ENCODE measurements around the gene OXT.

Gene OXT

GRCh38 chr20:3094848-3095629 is 23.6 kb downstream of the OXT start:
- Histone ChIP-seq H3K36me3 (ENCODE audit: control insufficient read depth, insufficient read depth, low read length) (no peaks in the 10 kb centered on the region), H3K79me2 (ENCODE audit: control insufficient read depth, insufficient read depth, low read length) (no peaks in the 10 kb centered on the region), H2BK5ac (ENCODE audit: low read length) (no peak overlapping the region), H3K4me1 (ENCODE audit: control insufficient read depth, low read depth, low read length) (no peaks in the 10 kb centered on the region), H4K8ac (ENCODE audit: low read depth, low read length) (no peak overlapping the region), H3K4ac (ENCODE audit: low read depth, low read length) (no peak overlapping the region), H3K18ac (ENCODE audit: low read length) (no peak overlapping the region), H3K9ac (ENCODE audit: low read length) (no peak overlapping the region), H3K27me3 (ENCODE audit: insufficient read depth, low read length, poor library complexity) (no peaks in the 10 kb centered on the region), H2BK15ac (replicated peaks; ENCODE audit: low read depth) (no peak overlapping the region), H3K4me3 (ENCODE audit: low read length) (no peak overlapping the region), H4K5ac (ENCODE audit: low read length) (no peak overlapping the region), H3K56ac (ENCODE audit: low read length) (no peak overlapping the region), H2AK5ac (ENCODE audit: low read length) (no peak overlapping the region), H3K27ac (ENCODE audit: low read depth, low read length) (no peak overlapping the region), H3K79me1 (ENCODE audit: low read length) (no peaks in the 10 kb centered on the region), H2BK120ac (ENCODE audit: low read depth, low read length) (no peak overlapping the region), H3K23ac (ENCODE audit: low read length) (no peak overlapping the region), H3K4me2 (ENCODE audit: low read length) (no peak overlapping the region)
- DNase-seq: no peak
- no CpG with 5 or more reads among the region's 13 CpGs for WGBS (ENCODE audit: extremely low coverage, insufficient coverage, low lambda C conversion rate)

DNA sequence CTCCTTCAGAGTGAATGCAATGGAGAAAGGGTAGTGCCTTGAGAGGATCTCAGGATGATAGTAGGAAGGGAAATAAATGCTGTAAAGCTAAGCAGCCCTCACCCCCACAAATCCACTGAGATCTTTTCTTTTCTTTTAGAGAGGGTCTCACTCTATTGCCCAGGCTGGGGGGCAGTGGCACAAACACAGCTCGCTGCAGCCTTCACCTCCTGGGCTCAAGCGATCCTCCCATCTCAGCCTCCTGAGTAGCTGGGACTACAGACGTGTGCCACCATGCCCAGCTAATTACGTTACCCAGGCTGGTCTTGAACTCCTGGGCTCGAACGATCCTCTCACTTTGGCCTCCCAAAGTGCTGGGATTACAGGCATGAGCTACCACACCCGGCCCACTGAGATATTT is 29.1 kb downstream of the OXT start:
- Histone ChIP-seq H3K36me3 (ENCODE audit: control insufficient read depth, insufficient read depth, low read length) (no peaks in the 10 kb centered on the region), H3K23ac (ENCODE audit: low read length) (no peak overlapping the region), H3K4me1 (ENCODE audit: control insufficient read depth, low read depth, low read length) (no peaks in the 10 kb centered on the region), H3K9ac (ENCODE audit: low read length) (no peak overlapping the region), H2AK5ac (ENCODE audit: low read length) (no peak overlapping the region), H3K18ac (ENCODE audit: low read length) (no peak overlapping the region), H3K56ac (ENCODE audit: low read length) (no peak overlapping the region), H3K4me2 (ENCODE audit: low read length) (no peak overlapping the region), H3K27me3 (ENCODE audit: insufficient read depth, low read length, poor library complexity) (no peaks in the 10 kb centered on the region), H3K27ac (ENCODE audit: low read depth, low read length) (no peak overlapping the region), H2BK15ac (replicated peaks; ENCODE audit: low read depth) (no peak overlapping the region), H4K8ac (ENCODE audit: low read depth, low read length) (no peak overlapping the region), H3K79me2 (ENCODE audit: control insufficient read depth, insufficient read depth, low read length) (no peaks in the 10 kb centered on the region), H3K4me3 (ENCODE audit: low read length) (no peak overlapping the region), H4K5ac (ENCODE audit: low read length) (no peak overlapping the region), H2BK120ac (ENCODE audit: low read depth, low read length) (no peak overlapping the region), H2BK5ac (ENCODE audit: low read length) (no peak overlapping the region), H3K4ac (ENCODE audit: low read depth, low read length) (no peak overlapping the region), H3K79me1 (ENCODE audit: low read length) (no peaks in the 10 kb centered on the region)
- WGBS (ENCODE audit: extremely low coverage, insufficient coverage, low lambda C conversion rate): no CpG with 5 or more reads among the region's 7 CpGs
- no peak for DNase-seq

DNA sequence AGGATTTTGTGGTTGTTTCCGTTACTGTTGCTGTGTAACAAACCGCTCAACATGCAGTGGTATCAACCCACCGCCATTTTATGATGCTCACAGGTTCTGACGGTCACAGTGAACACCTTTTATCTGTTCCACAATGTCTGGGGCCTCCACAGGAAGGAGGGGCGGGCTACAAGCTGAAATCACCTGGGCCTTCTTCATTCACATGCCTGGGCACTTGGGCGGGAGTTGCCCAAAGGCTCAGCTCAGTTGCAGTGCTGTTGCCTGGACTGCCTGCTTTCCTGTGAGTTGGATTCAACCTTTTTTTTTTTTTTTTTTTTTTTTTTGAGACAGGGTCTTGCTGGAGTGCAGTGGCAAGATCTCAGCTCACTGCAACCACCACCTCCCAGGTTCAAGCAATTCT is 29.8 kb downstream of the OXT start:
- H3K36me3 ChIP-seq (ENCODE audit: control insufficient read depth, insufficient read depth, low read length): no peaks in the 10 kb centered on the region
- H3K9ac ChIP-seq (ENCODE audit: low read length): no peak overlapping the region
- no peak for DNase-seq
- no peak overlapping the region for H3K23ac ChIP-seq (ENCODE audit: low read length)
- no peak overlapping the region for H2BK5ac ChIP-seq (ENCODE audit: low read length)
- H3K56ac ChIP-seq (ENCODE audit: low read length): no peak overlapping the region
- no peak overlapping the region for H2BK120ac ChIP-seq (ENCODE audit: low read depth, low read length)
- H3K4ac ChIP-seq (ENCODE audit: low read depth, low read length): no peak overlapping the region
- H2BK15ac ChIP-seq (replicated peaks; ENCODE audit: low read depth): no peak overlapping the region
- H3K27ac ChIP-seq (ENCODE audit: low read depth, low read length): no peak overlapping the region
- no peaks in the 10 kb centered on the region for H3K79me1 ChIP-seq (ENCODE audit: low read length)
- no peaks in the 10 kb centered on the region for H3K79me2 ChIP-seq (ENCODE audit: control insufficient read depth, insufficient read depth, low read length)
- no peak overlapping the region for H4K8ac ChIP-seq (ENCODE audit: low read depth, low read length)
- no CpG with 5 or more reads among the region's 6 CpGs for WGBS (ENCODE audit: extremely low coverage, insufficient coverage, low lambda C conversion rate)
- H3K4me2 ChIP-seq (ENCODE audit: low read length): no peak overlapping the region
- H3K4me3 ChIP-seq (ENCODE audit: low read length): no peak overlapping the region
- H4K5ac ChIP-seq (ENCODE audit: low read length): no peak overlapping the region
- no peak overlapping the region for H2AK5ac ChIP-seq (ENCODE audit: low read length)
- H3K18ac ChIP-seq (ENCODE audit: low read length): no peak overlapping the region
- H3K4me1 ChIP-seq (ENCODE audit: control insufficient read depth, low read depth, low read length): no peaks in the 10 kb centered on the region
- H3K27me3 ChIP-seq (ENCODE audit: insufficient read depth, low read length, poor library complexity): no peaks in the 10 kb centered on the region

DNA sequence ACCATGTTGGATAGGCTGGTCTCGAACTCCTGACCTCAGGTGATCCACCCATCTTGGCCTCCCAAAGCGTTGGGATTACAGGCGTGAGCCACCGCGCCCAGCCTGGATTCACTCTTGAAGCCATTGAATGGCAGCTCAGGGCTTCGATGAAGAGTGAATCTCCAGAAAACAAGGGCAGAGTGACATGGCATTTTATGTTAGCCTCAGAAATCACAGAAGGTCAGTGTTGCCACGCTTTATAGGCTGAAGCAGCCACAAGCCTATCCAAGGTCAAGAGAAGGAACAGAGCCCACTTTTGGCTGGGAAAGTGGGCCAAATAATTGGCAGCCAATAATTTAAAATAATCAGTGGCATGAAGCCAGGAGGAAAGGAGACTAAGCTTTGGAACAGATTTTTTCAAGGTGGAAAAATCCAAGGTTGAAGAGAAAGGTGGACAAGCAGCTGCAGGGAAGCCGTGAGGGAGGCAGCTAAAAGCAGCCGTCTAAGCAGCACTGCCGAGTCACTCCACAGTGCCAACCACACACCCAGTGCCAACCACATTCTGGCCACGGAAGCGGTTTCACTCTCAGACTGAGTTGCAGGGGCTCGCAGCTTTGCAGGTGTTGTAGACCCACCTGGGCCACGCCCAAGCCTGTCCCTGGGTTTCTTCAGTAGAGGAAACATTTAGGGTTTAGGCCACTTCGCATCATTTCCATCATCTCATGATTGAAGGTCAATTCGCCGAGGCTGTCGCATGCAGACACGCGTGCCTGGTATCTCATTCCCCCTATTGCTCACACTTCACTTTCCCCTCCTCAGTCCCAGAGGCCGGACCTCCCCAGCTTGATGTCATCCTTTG is 30.5 kb downstream of the OXT start:
- H3K79me2 ChIP-seq (ENCODE audit: control insufficient read depth, insufficient read depth, low read length): no peaks in the 10 kb centered on the region
- H4K5ac ChIP-seq (ENCODE audit: low read length): no peak overlapping the region
- H3K9ac ChIP-seq (ENCODE audit: low read length): no peak overlapping the region
- H3K4me3 ChIP-seq (ENCODE audit: low read length): no peak overlapping the region
- H2BK120ac ChIP-seq (ENCODE audit: low read depth, low read length): no peak overlapping the region
- no peak overlapping the region for H3K23ac ChIP-seq (ENCODE audit: low read length)
- no peaks in the 10 kb centered on the region for H3K79me1 ChIP-seq (ENCODE audit: low read length)
- H3K4ac ChIP-seq (ENCODE audit: low read depth, low read length): no peak overlapping the region
- H2BK15ac ChIP-seq (replicated peaks; ENCODE audit: low read depth): no peak overlapping the region
- DNase-seq: no peak
- no peak overlapping the region for H3K27ac ChIP-seq (ENCODE audit: low read depth, low read length)
- no CpG with 5 or more reads among the region's 21 CpGs for WGBS (ENCODE audit: extremely low coverage, insufficient coverage, low lambda C conversion rate)
- no peak overlapping the region for H3K56ac ChIP-seq (ENCODE audit: low read length)
- H2AK5ac ChIP-seq (ENCODE audit: low read length): no peak overlapping the region
- no peaks in the 10 kb centered on the region for H3K4me1 ChIP-seq (ENCODE audit: control insufficient read depth, low read depth, low read length)
- H2BK5ac ChIP-seq (ENCODE audit: low read length): no peak overlapping the region
- no peak overlapping the region for H3K4me2 ChIP-seq (ENCODE audit: low read length)
- H3K18ac ChIP-seq (ENCODE audit: low read length): no peak overlapping the region
- no peak overlapping the region for H4K8ac ChIP-seq (ENCODE audit: low read depth, low read length)
- H3K36me3 ChIP-seq (ENCODE audit: control insufficient read depth, insufficient read depth, low read length): no peaks in the 10 kb centered on the region
- H3K27me3 ChIP-seq (ENCODE audit: insufficient read depth, low read length, poor library complexity): no peaks in the 10 kb centered on the region

DNA sequence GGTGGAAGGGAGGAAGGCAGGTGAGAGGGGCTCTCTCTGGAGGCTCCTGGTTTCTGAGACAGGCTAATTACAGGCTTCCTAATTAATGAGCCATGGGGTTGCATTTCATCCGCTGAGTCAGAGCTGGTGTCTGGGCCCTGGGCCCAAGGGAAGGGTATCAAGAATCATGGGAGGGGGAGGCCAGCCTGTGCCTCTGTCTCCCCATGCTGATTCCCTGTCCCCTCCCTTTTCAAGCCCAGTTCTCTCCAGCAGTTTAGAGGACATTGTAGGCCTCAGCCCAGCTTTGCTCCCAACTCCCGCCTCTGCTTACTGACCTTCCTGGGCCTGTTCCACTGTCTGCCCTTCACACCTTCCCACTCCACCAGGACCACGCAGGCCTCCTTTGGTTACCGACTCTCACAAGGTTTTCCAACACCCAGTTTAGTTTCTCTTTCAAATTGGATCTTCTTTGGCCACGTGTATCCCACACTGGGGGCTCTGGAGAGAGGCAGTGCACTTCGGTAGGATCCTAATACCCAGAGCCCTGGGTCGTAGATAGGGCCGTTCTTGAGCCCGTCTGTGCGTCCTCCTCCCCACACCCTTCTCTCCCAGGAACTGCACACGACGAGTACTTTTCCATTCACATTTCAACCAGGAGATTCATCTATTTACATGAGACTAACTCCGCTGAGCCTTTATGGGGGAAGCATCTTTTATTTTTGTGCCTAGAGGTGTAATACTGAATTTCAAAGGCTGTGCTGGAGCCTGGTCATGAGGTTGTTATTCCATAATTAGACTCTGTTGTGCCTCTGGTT is 31.4 kb downstream of the OXT start:
- Histone ChIP-seq H3K79me1 (ENCODE audit: low read length) (no peaks in the 10 kb centered on the region), H3K23ac (ENCODE audit: low read length) (no peak overlapping the region), H2BK5ac (ENCODE audit: low read length) (no peak overlapping the region), H3K4me3 (ENCODE audit: low read length) (no peak overlapping the region), H3K27ac (ENCODE audit: low read depth, low read length) (no peak overlapping the region), H2BK120ac (ENCODE audit: low read depth, low read length) (no peak overlapping the region), H4K8ac (ENCODE audit: low read depth, low read length) (no peak overlapping the region), H3K4me1 (ENCODE audit: control insufficient read depth, low read depth, low read length) (no peaks in the 10 kb centered on the region), H3K27me3 (ENCODE audit: insufficient read depth, low read length, poor library complexity) (no peaks in the 10 kb centered on the region), H3K36me3 (ENCODE audit: control insufficient read depth, insufficient read depth, low read length) (no peaks in the 10 kb centered on the region), H3K9ac (ENCODE audit: low read length) (no peak overlapping the region), H3K4ac (ENCODE audit: low read depth, low read length) (no peak overlapping the region), H3K79me2 (ENCODE audit: control insufficient read depth, insufficient read depth, low read length) (no peaks in the 10 kb centered on the region), H3K4me2 (ENCODE audit: low read length) (no peak overlapping the region), H3K56ac (ENCODE audit: low read length) (no peak overlapping the region), H2BK15ac (replicated peaks; ENCODE audit: low read depth) (no peak overlapping the region), H2AK5ac (ENCODE audit: low read length) (no peak overlapping the region), H4K5ac (ENCODE audit: low read length) (no peak overlapping the region), H3K18ac (ENCODE audit: low read length) (no peak overlapping the region)
- no peak for DNase-seq
- WGBS (ENCODE audit: extremely low coverage, insufficient coverage, low lambda C conversion rate): no CpG with 5 or more reads among the region's 13 CpGs
